ENCODE measurements around the gene WDFY4.

Gene WDFY4

GRCh38 chr10:48796713-48797245, 112.1 kb downstream of the WDFY4 start:
- DNase-seq, result no peak

GRCh38 chr10:48797830-48798229, 113.2 kb downstream of the WDFY4 start:
- no peak for DNase-seq

- no peak for DNase-seq
Observed at GRCh38 chr10:48798481-48799254, 114.0 kb downstream of the WDFY4 start.

DNA sequence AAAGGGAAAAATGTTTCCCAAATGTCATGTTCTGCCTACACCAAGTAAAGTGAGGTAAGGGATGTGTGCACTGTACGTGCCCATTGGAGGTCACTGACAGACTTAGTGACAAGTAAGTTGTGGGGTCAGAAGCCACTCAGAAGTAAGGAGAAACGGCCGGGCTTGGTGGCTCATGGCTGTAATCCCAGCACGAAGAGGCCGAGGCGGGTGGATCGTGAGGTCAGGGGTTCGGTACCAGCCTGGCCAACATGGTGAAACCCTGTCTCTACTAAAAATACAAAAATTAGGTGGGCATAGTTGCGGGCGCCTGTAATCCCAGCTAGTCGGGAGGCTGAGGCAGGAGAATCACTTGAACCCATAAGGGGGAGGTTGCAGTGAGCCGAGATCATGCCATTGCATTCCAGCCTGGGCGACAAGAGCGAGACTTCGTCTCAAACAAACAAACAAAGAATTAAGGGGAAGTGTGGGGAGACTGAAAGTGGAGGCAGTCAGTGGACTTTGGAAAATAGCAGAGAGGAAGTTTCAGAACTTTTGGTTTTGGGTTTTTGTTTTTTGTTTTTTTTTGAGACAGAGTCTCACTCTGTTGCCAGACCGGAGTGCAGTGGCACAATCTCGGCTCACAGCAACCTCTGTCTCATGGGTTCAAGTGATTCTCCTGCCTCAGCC, 114.8 kb downstream of the WDFY4 start:
- no peak for DNase-seq

- DNase-seq, result no peak
Observed at GRCh38 chr10:48800007-48800675, 115.5 kb downstream of the WDFY4 start.

- no peak for DNase-seq
Observed at GRCh38 chr10:48801001-48801421, 116.3 kb downstream of the WDFY4 start.

GRCh38 chr10:48802611-48803071, 118.0 kb downstream of the WDFY4 start:
- no peak for DNase-seq

DNA sequence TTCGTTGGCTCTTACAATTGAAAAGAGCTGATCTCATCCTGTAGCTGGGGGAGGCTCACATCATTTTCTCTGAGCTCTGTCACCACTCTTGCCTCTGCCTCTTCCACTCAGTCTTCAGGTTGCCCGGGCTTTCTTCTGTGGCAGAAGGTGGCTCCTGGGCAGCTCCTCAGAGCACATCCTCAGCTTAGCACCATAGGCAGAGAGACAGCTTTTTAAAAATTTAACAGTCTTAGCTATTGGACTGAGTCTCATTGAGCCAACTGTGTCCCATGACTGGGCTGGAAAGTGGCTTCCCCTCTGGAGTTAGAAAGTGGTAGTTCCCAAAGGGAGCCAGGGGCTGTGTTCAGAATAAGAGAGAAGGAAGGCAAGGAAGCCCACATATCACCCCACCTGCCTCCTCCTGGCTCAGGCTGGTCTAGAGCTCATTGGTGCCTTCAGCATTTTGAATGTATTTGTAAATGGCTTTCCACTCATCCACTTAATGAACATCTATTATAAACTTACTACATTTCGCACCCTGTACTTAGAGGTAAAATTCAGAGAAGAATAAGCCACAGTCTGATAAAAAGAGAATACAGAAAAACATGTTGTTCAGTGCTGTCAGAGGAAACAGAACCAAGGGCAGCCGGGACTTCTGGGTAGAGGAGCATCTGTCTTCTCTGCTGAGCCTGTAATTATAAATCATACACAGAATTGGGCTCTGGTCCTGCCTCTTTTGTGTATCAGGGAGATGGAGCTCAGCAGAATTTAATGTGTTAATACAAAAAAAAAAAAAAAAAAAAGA, 119.3 kb downstream of the WDFY4 start:
- DNase-seq, result no peak

DNA sequence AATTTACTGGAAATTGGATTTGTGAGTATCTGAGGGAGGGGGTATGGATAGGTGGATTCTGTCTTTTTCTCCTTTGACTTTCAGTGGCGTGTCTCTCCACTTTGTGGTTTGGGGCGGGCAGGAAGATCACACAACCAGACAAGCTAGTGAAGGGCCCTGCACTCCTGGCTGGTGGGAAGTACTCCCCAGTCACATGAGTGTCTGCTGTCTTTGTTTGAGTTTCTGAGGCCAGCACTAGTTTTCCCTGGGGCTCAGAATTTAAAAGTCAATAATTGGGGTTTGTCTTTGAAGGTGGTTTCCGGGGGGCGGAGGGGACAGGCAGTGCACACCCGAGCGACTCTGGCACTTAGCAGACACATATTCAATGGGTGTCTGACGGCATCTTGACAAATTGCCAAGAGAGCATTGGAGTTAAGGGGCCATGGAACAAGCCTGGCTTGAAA, 120.1 kb downstream of the WDFY4 start:
- no peak for DNase-seq

DNA sequence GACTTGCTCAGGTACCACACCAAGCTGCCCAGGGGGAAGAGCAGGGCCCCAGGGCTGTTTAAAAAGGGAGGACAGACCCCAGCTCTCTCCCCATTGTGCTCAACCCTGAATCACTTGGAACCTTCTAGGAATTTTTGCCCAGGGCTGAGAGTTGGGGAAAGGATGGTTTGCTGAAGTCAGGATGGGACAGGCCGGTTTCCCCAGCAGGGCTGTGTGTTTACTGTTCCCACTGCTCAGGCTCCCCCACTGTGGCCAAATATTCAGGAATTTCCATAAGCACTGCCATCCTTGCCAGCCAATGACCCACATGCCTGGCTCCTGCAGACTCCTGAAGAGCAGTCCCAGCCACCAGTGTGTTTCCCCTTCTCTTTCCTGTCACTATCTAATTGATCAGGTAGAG, 120.7 kb downstream of the WDFY4 start:
- no peak for DNase-seq

DNA sequence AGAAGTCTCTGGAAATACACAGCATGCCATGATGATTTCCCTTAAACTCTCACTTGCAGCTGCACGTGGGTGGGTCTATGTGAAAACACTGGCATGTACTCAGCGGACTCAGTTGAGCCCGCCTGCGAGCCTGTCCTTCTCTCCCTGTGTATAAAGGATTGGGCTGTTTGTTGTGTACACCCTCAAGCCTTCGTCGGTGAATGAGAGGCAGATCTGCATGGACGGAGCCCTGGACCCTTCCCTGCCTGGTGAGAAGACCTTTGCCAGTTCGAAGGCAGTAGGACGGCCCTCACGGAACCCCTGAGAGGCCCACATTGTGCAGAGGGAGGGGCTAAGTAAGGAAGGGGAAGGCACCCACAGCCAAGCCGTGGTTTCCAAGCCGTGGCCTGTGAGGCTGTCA, 121.2 kb downstream of the WDFY4 start:
- no peak for DNase-seq

DNA sequence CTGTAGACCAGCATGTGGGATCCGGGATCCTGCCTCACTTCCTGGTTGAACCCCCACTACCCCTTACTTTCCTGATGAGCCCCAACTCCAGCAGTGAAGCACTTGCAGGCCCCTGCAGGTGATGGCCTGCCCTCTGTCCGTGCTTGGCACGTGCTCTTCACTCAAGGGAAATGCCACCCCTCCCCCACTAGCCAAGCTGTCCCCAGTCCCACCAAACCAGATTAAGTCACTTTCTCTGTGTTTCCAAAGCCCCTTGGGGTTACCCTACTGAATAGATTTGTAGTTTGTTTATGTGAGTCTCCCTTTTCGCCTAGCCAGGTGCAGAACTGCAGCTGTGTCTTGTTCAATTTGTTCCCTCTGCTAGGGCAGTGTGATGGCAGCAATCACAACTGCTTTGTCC, 121.7 kb downstream of the WDFY4 start:
- DNase-seq, result no peak

DNA sequence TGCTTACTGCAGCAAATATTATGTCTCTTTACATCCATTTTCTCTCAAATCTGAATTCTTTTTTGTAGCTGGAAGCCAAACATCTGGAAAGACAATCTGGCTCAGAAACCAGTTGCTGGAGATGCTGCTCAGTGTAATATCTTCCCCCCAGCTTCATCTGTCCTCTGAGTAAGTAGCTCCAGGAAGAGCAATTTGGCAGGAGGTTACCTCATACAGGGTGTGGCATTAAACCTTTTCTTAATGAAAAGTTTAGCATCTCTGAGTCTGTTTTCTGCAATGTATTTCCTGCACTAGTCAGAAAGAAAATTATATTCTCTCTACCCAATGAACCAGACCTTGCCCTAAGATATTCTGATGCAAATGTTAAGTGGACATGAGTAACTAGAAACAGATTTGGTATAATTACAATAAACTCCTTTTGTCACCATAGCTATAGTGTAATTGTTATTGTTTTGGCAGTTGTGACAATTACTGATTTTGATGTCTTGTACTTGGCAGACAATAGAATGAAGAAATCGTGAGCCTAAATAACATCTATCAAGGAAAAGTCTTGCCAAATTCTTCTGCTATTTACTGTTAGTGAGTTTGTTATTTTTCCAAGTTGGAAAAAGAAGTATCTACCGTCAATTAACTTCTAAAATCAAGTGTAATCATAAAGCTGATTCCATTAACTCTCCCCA, 123.3 kb downstream of the WDFY4 start:
- DNase-seq, result no peak

GRCh38 chr10:48809261-48809660, 124.6 kb downstream of the WDFY4 start:
- no peak for DNase-seq

DNA sequence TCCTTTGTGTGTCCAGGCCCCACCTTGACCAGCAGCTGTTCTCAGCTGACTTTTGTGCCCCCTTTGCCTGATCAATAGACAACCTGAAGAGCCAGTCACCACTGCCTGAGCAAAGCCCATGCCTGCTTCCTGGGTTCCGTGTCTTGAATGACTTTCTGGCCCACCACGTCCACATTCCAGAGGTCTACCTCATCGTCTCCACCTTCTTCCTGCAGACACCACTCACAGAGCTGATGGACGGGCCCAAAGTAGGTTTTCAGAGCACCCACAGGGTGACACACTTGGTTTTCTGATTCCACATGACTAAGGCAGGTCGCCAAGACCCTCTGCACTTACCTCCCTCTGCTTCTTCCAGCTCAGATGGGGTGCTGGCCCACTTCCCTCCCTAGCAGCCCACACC, 126.8 kb downstream of the WDFY4 start:
- DNase-seq, result no peak

DNA sequence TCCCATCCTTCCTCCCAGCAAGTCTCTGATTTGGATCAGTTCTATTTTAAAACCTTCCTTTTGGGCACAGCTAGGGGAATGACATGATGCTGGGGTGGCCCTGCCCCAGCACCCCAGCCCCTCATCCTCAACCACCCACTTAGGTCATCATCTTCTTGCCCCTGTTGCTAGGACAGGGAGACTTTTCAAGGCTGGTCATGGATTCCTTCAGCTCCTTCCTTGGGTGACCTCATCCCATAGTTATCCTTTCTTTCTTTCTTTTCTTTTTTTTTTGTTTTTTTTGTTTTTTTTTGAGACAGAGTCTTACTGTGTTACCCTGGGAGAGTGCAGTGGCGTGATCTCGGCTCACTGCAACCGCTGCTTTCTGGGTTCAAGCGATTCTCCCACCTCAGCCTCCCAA, 127.2 kb downstream of the WDFY4 start:
- DNase-seq, result no peak

DNA sequence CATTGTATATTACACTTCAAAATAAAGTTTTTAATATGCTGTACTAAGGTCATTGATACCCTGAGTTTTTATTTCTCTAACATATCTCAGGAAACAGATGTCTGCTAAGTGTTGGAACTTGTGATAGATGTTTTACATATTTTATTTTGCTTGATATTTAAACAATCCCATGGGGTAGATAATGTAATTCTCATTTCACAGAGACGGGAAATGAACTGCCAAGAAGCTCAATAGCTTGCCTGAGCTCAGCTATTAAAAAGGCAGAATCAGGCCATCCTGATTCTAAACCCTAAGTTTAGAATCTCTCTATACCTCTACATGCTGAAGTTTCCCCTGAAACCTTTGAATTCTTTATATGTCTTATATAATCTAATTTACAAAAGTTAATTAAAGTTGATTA, 128.6 kb downstream of the WDFY4 start:
- no peak for DNase-seq

GRCh38 chr10:48813825-48814224, 129.2 kb downstream of the WDFY4 start:
- DNase-seq, result no peak

GRCh38 chr10:48814933-48815332, 130.3 kb downstream of the WDFY4 start:
- no peak for DNase-seq

- DNase-seq, result no peak
Observed at GRCh38 chr10:48817141-48817540, 132.5 kb downstream of the WDFY4 start.

GRCh38 chr10:48818081-48818480, 133.4 kb downstream of the WDFY4 start:
- no peak for DNase-seq

GRCh38 chr10:48818861-48819520, 134.3 kb downstream of the WDFY4 start:
- DNase-seq, result no peak
